ENCODE results near the gene SERPINA3. TPM values are rescaled to one million over a fixed set of nuclear protein-coding genes. Genes with fewer than 3 reads are reported as not detected.

SERPINA3 gene
- total and polyA plus RNA-seq, 4 donors: 4.9 to 446 (median 254) TPM

DNA sequence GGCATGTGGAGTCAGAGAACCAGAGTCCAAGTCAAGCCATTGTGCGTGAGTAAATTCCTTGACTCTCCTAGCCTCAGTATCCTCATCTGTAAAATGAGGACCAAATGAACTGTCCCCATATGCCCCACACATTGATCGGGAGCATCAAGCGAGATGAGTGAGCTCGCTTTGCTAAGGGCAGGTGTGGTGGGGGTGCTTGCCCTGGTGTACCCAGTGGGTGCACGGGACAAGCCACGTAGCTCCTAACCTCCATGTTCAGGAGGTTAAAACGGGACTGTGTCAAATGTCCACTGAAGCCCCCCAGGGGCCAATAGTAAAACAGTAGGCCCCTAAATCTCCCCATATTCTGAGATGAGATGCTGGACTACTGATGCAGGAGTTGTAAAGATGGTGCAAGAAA lies 60.9 kb downstream of the SERPINA3 start:
- Histone ChIP-seq H3K4me3 (no peak overlapping the region), H3K27me3 (ENCODE audit: control insufficient read depth in 3 of 3, insufficient read depth in 3 of 3, low read length in 2 of 3) (peaks cover 0 to 2% (median 0%) of the 10 kb centered on the region in 3 donors), H3K27ac (ENCODE audit: low read depth in 1 of 2, low read length in 1 of 2) (no peak overlapping the region), H3K36me3 (ENCODE audit: control insufficient read depth in 4 of 4, insufficient read depth in 4 of 4, low read length in 4 of 4) (no peaks in the 10 kb centered on the region), H3K4me1 (ENCODE audit: control insufficient read depth in 5 of 5, insufficient read depth in 5 of 5, low read length in 5 of 5) (peaks cover 0 to 2% (median 0%) of the 10 kb centered on the region in 5 donors), H3K9me3 (ENCODE audit: control insufficient read depth in 4 of 4, insufficient read depth in 3 of 4, low read length in 3 of 4) (no peaks in the 10 kb centered on the region), H3K9ac (ENCODE audit: insufficient read depth in 1 of 2, low read length in 2 of 2) (no peak overlapping the region)
- DNase-seq (no peak), ATAC-seq (ENCODE audit: insufficient read depth, low FRiP score) (no peak)
- TF ChIP-seq, protein P1, sequence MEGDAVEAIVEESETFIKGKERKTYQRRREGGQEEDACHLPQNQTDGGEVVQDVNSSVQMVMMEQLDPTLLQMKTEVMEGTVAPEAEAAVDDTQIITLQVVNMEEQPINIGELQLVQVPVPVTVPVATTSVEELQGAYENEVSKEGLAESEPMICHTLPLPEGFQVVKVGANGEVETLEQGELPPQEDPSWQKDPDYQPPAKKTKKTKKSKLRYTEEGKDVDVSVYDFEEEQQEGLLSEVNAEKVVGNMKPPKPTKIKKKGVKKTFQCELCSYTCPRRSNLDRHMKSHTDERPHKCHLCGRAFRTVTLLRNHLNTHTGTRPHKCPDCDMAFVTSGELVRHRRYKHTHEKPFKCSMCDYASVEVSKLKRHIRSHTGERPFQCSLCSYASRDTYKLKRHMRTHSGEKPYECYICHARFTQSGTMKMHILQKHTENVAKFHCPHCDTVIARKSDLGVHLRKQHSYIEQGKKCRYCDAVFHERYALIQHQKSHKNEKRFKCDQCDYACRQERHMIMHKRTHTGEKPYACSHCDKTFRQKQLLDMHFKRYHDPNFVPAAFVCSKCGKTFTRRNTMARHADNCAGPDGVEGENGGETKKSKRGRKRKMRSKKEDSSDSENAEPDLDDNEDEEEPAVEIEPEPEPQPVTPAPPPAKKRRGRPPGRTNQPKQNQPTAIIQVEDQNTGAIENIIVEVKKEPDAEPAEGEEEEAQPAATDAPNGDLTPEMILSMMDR (IDR thresholded peaks at IDR 0.05; ENCODE audit: control extremely low read depth, extremely low read depth): no peak
- WGBS, 2 donors: 96 to 99% methylated on average over 7 of the region's 7 CpGs

Other genes starting within 250 kb of the SERPINA3 start
- gene SERPINA2, start 245.7 kb upstream of the SERPINA3 start, total RNA-seq: not detected
- gene SERPINA2, start 245.7 kb upstream of the SERPINA3 start, polyA plus RNA-seq: under 1 TPM in 1 of 2 donors, not detected in 1; 0.05 TPM
- 1,000 to 10,000 TPM in 1 of 2 donors, 100 to 1,000 TPM in 1; 120 to 1,581 TPM for gene SERPINA1, start 223.8 kb upstream of the SERPINA3 start, total RNA-seq
- 1,000 to 10,000 TPM in 1 of 2 donors, 100 to 1,000 TPM in 1; 662 to 1,798 TPM for gene SERPINA1, start 223.8 kb upstream of the SERPINA3 start, polyA plus RNA-seq
- under 1 TPM in 1 of 2 donors, not detected in 1; 0.21 TPM for gene SERPINA11, start 159.6 kb upstream of the SERPINA3 start, total RNA-seq
- under 1 TPM in 1 of 2 donors, not detected in 1; 0.02 TPM for gene SERPINA11, start 159.6 kb upstream of the SERPINA3 start, polyA plus RNA-seq
- gene SERPINA9, start 136.2 kb upstream of the SERPINA3 start, total RNA-seq: not detected
- gene SERPINA9, start 136.2 kb upstream of the SERPINA3 start, polyA plus RNA-seq: not detected
- not detected for gene SERPINA12, start 102.9 kb upstream of the SERPINA3 start, total RNA-seq
- gene SERPINA12, start 102.9 kb upstream of the SERPINA3 start, polyA plus RNA-seq: not detected
- gene SERPINA4, start 50.9 kb upstream of the SERPINA3 start, total RNA-seq: under 1 TPM in 1 of 2 donors, not detected in 1; 0.18 TPM
- not detected for gene SERPINA4, start 50.9 kb upstream of the SERPINA3 start, polyA plus RNA-seq
- 1 to 10 TPM in 1 of 2 donors, not detected in 1; 4.3 TPM for gene SERPINA5, start 31.0 kb upstream of the SERPINA3 start, total RNA-seq
- under 1 TPM; 0.14 to 0.52 TPM for gene SERPINA5, start 31.0 kb upstream of the SERPINA3 start, polyA plus RNA-seq
- gene GSC, start 157.7 kb downstream of the SERPINA3 start, total RNA-seq: under 1 TPM in 1 of 2 donors, not detected in 1; 0.21 TPM
- under 1 TPM; 0.03 to 0.08 TPM for gene GSC, start 157.7 kb downstream of the SERPINA3 start, polyA plus RNA-seq